ENCODE measurements around the gene NDE1.

NDE1 gene

GRCh38 chr16:15737140-15737644, 87.1 kb downstream of the NDE1 start:
- no peak overlapping the region for H3K4me3 ChIP-seq (ENCODE audit: low read depth, low read length)
- DNase-seq (ENCODE audit: low read depth): no peak
- TF ChIP-seq CTCF (IDR thresholded peaks at IDR 0.05; ENCODE audit: control insufficient read depth, extremely low read depth, insufficient read depth): no peak

- H3K4me3 ChIP-seq (ENCODE audit: low read depth, low read length): no peak overlapping the region
- no peak for DNase-seq (ENCODE audit: low read depth)
- no peak for TF ChIP-seq CTCF (IDR thresholded peaks at IDR 0.05; ENCODE audit: control insufficient read depth, extremely low read depth, insufficient read depth)
These were observed 89.4 kb downstream of the NDE1 start for GRCh38 chr16:15739464-15739863.

DNA sequence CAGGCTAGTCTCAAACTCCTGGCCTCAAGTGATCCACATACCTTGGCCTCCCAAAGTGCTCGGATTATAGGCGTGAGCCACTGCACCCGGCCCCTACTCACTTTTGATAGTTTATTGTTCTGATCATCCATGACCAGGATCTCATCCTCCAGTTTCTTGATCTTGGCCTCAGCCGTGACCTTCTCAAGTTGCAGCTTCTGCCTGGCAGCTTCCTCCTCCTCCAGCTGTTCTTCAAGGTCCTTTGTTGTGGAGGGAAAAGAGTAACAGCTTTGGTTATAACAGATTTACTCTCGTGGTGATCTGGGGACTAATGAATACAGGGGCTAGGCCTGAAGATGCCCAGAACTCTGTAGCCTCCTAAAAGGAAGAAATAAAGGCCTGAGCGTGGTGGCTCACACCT, 89.9 kb downstream of the NDE1 start:
- no peak for TF ChIP-seq CTCF (IDR thresholded peaks at IDR 0.05; ENCODE audit: control insufficient read depth, extremely low read depth, insufficient read depth)
- no peak overlapping the region for H3K4me3 ChIP-seq (ENCODE audit: low read depth, low read length)
- DNase-seq (ENCODE audit: low read depth): no peak

- no peak for TF ChIP-seq CTCF (IDR thresholded peaks at IDR 0.05; ENCODE audit: control insufficient read depth, extremely low read depth, insufficient read depth)
- no peak for DNase-seq (ENCODE audit: low read depth)
- H3K4me3 ChIP-seq (ENCODE audit: low read depth, low read length): no peak overlapping the region
These were observed 91.3 kb downstream of the NDE1 start for GRCh38 chr16:15741207-15741871.

DNA sequence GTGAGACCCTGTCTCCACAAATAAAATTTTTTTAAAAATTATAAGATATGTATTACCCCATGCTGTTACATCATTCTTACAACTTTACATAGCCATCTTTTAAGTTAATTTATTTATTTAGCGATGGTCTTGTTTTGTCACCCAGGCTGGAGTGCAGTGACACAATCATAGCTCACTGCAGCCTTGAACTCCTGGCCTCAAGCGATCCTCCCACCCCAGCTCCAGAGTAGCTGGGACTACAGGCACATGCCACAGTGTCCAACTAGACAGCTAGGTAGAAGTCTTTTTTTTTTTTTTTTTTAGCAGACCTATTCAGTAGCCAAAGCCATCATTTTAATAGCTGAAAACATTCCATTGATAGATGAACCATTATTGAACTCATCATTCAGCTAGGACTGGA, 92.7 kb downstream of the NDE1 start:
- DNase-seq (ENCODE audit: low read depth): no peak
- no peak for TF ChIP-seq CTCF (IDR thresholded peaks at IDR 0.05; ENCODE audit: control insufficient read depth, extremely low read depth, insufficient read depth)

GRCh38 chr16:15743657-15744056, 93.6 kb downstream of the NDE1 start:
- H3K4me3 ChIP-seq (ENCODE audit: low read depth, low read length): no peak overlapping the region
- DNase-seq (ENCODE audit: low read depth): no peak
- TF ChIP-seq CTCF (IDR thresholded peaks at IDR 0.05; ENCODE audit: control insufficient read depth, extremely low read depth, insufficient read depth): no peak

More for the DNA sequence above, 92.7 kb downstream of the NDE1 start:
- H3K4me3 ChIP-seq (ENCODE audit: low read depth, low read length): no peak overlapping the region

- DNase-seq (ENCODE audit: low read depth): no peak
- no peak overlapping the region for H3K4me3 ChIP-seq (ENCODE audit: low read depth, low read length)
- TF ChIP-seq CTCF (IDR thresholded peaks at IDR 0.05; ENCODE audit: control insufficient read depth, extremely low read depth, insufficient read depth): no peak
These were observed 96.3 kb downstream of the NDE1 start for GRCh38 chr16:15746332-15746731.

Measured in LNCaP clone FGC (cell line).